HG02973 (cell line): ENCODE measurements around the gene TMPRSS9.

ENCODE experiments used
- ATAC-seq: cut with Tn5 transposase; IDR thresholded peaks from one replicate; pipeline ENCODE4 v1.9.1; 2021; ENCODE audit warnings: moderate library complexity; ENCODE audit not compliant: unreplicated experiment

Gene TMPRSS9

DNA sequence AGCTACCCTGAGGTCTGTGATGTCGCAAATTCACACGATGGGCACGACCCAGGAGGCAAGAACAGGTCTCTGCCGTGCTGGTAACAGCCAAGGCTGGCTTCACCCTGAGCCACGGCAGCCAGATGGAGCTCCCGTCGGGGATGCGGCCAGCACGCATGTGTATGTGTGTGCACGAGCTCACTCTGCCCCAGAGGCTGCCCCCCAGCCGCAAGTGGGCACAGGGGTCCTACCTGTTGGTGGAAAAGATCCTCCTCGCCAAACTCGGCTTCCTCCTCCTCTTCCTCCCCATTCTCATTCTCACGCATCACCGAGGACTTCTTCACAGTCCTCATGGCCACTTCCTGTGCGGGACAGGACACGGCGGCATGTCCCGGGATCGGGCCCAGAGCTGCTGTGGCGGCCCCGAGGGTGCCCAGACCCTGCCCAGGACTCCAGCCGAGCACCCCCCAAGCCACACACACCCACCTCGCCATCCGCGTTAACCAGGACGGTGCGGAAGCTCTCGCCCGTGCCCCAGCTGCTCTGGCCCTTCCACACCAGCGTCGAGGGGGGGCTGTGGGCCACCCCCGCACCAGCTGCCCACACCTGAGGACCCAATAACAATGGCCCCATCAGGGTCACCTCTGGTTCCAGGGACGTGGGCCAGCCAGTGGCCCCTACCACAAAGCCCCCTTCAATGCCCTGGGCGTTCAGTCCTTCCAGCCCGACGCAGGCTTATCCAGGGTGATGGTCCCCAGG, 71.4 kb downstream of the TMPRSS9 start:
- ATAC-seq: no peak

DNA sequence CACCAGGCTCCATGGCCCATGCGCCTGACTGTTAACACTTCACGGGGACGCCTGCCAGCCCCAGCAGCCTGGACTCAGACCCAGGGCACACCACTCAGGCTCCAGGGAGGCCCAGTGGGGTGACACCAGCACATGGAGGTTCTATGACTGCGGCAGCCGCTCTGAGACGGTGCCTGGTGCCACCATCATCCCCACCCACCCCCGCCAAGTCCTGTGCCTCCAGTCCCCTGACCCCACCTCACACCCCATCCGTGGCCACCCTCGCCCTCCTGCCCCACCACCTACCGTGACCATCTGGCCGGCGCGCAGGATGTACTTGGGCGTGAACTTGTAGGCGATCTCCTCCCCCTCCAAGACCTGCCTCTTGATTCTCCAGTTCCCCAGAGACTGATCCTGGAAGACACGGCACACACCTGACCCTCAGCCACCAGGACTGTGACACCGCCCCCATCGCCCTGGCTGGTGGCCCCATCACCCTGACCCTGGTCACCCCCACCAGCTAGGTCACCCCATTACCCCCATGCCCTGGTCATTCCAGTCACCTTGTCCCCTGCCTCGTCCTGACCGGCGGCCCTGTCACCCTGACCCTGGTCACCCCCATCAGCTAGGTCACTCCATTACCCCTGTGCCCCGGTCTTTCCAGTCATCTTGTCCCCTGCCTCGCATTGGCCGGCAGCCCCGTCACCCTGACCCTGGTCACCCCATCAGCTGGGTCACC, 72.2 kb downstream of the TMPRSS9 start:
- no peak for ATAC-seq

DNA sequence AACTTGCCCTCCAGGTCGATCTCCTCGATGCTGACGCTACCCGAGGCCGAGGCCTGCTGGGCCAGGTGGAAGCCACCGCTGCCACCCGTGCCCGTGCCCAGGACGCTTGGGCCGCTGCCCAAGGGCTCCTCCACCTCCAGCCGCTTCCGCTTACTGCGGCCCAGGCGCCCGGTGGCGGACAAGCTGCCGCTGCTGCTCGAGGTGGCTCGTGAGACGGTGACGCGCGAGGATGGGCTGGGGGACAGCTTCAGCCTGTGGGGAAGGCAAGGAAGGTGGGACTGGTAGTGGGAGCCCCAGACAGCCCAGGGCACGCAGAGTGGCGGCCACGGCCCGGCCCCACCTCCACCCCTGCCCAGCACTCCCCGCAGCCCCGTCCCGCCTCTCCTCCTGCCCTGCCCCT, 73.8 kb downstream of the TMPRSS9 start:
- no peak for ATAC-seq

DNA sequence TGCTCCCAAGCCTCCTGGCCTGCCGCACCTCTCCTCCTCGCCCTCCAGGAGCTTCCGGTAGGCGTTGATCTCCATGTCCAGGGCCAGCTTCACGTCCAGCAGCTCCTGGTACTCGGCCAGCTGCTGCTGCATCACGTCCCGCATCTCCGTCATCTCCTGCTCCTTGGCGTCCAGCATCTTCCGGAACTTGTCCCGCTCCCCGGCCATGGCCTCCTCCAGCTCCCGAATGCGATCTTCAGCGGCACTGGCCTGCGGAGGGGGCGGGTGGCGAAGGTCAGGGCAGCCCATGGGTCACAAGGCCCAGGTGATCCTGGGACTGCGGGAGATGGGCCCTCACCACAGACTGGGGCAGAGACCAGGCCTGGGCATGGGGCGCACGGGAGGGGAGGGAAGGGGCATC, 74.2 kb downstream of the TMPRSS9 start:
- no peak for ATAC-seq

DNA sequence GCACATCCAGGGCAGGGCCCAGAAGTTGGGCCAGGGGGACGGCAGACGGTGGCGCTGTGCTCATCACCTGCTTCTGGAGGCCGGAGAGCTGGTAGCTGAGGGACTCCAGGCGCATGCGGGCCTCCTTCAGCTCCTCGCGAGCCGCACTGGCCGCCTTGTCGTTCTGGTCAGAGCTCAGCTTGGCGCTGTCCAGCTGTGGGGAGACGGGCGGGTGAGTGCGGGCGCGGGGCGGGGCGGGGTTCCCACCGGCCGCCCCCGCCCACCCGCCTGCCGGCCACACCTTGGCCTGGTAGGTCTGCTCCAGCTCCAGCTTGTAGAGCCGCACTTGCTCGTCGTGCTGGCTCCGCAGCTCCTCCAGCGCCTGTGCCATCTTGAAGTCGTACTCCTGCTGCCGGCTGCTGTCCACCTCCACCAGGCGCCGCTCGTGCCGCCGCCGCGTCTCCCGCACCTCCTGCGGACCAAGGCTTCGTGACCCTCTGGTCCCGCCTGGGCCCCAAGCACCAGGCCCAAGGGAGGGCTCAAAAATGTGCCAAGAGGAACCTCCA, 74.7 kb downstream of the TMPRSS9 start:
- no peak for ATAC-seq

DNA sequence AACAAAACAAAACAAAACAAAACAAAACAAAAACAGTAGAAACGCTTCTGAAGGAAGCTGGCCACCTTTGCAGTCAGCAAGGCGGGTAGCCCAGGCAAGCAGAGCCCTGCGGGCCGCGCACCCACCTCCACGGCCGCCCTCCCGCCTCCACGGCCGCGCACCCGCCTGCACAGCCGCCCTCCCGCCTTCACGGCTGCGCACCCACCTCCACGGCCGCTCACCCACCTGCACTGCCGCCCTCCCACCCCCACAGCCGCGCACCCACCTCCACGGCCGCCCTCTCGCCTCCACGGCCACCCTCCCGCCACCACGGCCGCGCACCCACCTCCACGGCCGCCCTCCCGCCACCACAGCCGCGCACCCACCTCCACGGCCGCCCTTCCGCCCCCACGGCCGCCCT, 76.3 kb downstream of the TMPRSS9 start:
- ATAC-seq: no peak

DNA sequence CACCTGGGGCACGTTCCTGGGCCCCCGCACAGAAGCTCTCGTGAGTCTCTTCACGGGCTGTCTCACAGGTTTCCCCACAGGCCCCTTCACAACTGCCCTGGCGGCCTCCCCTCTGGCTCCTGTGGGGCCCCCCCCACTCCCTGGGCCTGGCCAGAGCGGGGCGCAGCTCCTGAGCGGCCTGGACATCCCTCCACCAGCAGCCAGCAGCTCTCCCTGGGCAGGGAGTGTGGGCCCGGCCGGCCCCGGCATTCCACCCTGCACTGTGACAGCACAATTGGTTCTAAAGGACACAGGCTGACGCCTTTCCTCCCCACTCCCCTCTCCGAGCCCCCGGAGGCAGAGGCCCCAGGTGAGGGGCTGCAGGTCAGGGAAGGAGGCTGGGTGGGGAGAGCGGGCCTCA, 76.9 kb downstream of the TMPRSS9 start:
- ATAC-seq: no peak

DNA sequence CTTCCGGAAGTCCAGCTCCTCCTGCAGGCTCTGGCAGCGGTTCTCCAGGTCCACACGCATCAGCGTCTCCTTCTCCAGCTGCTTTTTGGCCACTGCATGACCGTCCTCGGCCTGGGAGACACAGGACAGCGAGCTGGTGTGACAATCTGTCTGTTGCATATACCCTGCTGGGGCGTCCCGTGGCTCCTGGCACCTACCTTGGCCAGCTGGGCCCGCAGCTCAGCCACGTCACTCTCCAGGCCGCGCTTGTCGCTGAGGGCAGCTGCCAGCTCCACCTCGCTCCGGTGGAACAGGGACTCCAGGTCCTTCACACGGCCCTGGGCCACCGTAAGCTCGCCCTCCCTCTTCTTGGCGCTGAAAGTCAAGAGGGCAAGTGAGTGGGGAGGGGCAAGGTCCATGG, 78.1 kb downstream of the TMPRSS9 start:
- ATAC-seq: no peak

DNA sequence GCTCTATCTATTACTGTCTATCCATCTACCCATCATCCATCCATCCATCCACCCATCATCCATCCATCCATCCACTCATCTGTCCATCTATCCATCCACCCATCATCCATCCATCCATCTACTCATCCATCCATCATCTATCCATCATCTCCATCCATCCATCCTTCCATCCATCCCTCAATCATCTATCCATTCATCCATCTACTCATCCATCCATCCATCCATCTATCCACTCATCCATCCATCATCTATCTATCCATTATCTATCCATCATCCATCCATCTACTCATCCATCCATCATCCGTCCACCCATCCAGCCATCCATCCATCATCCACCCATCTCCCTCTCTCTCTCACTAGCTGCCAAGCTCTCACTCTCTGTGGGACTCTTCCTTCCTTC, 80.5 kb downstream of the TMPRSS9 start:
- no peak for ATAC-seq

DNA sequence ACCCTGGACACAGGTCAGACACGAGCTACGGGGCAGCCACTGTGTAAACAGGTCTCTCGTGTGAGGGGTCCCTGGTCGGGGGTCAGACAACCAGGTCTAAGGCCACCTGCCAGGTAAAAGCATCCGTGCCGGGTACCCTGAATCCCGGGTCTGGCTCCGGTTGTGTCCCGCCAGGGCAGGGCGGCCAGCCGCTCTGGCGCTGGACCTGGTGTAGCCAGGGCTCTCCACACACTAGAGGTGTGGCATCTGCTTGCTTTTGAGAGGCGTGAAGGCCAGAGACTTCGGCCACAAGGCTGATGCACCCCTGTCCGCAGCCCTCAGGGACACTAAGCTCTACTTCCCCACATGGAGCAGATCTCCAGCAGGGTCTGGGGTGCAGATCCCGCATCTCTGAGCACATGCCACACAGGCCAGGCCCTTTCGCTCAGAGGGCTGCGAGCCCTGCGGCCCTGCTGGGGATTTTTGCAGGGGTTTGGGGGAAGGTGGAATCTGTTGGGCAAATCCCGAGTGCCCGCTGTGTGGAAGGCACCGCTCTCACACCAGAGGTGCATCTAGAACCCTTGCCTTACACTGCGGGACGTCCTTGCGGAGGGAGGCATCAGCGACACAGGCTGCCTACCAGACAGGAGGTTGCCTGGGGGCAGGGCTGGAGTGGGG, 81.2 kb downstream of the TMPRSS9 start:
- ATAC-seq: no peak

DNA sequence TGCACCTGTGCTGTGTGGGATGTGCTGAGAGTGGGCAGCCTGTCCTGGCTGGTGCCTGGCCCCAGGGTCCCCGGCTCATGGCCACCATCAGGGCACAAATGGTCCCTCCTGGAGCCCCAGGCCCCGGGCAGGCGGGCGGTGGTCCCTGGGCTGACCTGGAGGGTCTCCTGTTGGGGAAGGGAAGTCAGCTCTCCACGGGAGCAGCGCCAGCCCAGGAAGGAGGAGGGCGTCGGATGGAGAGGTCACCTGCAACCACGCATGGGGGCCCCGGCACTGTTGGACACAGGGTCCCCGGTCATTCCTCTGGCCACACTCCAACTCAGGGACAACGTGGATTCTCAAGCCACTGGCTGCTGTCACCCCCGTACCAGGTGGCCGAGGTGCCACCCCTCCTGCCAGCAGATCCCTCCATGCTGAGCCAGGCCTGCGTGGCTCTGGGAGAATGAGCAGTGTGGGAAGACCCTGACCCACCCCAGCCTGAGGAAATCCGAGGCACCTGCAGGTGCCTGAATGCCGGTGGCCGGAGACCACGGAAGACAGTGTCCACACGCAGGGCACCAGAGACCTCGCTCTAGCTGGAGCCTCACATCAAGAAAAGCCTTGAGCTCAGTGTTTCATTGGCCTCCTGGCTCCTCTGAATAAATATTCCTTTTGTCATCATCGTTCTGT, 83.2 kb downstream of the TMPRSS9 start:
- no peak for ATAC-seq

DNA sequence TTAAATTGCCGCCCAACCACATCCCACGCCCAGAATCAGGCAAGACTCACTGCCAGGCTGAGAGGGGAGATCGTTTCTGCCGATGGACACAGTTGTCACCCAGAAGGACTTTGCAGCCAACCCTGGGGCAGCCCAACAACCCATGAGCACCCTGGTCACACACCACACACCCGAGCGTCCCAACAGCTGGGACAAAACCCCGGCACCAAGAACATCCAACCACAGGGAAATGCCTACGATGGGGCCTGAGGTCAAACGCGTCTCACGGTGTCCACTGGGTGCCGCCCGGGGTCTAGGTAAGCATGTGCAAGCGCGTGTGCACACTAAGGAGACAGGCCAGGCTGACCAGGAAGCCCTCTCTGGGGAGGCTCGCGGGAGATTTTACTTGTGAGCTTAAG, 83.7 kb downstream of the TMPRSS9 start:
- no peak for ATAC-seq

DNA sequence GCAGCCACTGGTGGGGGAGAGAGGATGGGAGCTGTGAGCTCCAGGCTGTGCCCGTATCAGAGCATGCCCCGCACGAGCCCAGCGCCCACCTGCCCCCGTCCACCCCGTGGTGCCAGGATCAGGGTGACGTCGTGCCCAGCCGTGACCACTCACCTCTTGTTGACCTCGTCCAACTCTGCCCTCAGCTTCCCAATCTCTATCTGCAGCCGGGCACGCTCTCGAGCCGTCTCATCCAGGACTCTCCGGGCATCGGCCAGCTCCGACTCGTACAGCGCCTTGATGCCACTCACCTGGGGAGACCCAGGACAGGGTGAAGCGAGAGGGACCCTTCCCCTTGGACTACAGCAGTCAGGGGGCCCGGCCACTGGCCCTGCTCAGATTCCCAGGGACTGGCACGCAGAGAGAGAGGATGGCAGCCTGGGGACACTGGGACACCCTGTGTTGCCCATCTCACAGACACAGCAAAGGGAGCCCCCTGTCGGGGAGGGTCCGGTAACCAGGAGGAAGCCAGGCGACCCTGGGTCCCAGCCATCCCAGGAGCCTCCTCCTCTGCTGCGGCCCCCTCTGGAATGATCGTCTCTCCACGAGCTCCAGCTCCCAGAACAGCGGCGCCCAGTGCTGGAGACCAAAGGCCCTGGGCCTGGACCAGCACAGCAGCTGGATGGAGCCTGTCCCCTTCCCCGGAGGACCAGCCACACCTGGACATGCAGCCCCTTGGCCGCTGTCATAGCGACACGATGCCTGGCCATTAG, 84.4 kb downstream of the TMPRSS9 start:
- no peak for ATAC-seq

DNA sequence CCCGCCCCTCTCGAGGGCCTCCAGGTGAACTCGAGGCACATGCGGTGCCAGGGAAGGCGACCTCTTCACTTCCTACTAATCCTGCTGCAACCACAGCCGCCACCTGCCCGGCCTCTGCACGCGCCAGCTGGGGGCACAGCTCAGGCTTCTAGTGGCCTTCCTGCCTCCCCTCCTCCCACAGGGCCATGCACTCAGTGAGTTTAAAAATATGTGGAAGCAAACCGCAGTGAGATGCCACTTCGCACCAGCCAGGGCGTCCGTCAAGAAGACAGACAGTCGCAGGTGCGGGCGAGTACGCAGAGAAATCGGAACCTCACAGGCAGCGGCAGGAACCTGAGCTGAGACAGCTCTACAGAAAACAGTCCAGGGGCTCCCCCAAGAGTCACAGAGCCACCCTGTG, 86.3 kb downstream of the TMPRSS9 start:
- no peak for ATAC-seq

DNA sequence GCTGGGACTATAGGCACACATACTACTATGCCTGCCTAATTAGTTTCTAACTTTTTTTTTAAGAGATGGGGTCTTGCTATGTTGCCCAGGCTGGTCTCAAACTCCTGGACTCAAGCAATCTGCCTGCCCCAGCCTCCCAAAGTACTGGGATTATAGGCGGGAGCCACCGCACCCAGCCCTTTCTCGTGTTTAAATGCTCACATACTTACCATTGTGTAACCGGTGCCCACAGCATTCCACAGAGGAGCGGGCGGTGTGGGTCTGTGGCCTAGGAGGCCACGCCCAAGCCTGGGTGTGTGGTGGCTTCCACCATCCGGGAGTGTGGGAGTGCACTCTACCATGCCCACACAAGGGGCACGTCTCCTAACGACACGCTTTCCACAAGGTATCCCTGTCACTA, 89.0 kb downstream of the TMPRSS9 start:
- no peak for ATAC-seq

DNA sequence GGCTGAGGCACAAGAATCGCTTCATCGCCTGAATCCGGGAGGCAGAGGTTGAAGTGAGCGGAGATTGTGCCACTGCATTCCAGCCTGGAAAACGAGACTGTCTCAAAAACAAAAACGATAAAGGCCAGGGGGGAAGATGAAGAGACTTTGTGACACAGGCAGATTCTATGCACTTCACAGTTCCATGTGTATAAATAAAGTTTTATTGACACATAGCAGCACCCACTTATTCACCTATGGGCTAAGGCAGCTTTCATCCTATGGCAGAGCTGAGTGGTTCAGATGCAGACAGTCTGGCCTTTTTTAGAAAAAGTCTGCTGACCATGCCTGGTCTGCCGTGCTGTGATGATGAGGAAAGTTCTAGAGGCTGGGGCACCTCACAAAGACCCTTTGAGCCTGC, 91.1 kb downstream of the TMPRSS9 start:
- ATAC-seq: no peak

DNA sequence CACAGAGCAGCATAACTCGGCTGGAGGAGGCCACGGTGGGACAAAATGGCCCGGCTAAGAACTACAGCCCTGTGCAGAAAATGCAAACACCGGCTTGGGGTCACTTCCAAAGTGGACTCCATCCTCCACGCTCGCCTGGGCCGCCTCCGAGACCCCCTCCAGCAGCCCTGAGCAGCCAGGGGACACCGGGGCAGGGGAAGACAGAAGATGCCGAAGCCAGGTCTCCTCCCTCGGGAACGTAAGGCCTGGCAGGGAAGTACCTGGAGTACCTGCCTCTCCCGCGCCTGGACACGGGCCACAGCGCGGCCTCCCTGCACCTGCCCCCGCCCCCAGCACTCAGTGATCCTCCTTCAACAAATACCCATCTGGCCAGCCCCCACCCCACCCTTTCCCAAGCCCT, 91.7 kb downstream of the TMPRSS9 start:
- ATAC-seq: no peak

DNA sequence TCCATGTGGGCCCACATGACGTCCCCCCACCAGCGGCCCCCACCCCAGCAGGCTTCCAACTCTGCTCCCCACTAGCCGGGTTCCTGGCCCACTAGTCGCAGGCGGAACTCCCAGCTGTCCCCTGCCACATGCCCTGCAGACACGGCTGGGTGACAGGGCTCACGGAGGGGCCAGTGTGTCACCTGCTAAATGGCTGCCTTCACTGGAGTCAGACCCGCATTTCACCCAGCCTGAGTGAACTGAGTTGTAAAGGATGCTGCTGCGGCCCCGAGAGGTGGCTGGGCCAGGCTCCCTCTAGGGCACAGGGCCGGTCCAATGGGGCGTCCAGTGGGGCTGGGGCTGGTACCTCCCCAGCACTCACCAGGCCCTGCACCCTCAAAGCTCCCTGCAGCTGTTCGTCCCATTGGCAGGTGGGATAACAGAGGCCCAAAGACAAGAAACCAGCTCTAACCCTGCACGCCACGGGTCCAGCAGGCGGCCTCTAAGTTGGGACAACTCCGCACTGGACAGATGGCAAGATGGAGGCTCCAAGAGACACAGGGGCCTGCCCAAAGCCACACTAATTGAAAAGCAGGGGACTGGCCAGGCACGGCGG, 93.5 kb downstream of the TMPRSS9 start:
- no peak for ATAC-seq

DNA sequence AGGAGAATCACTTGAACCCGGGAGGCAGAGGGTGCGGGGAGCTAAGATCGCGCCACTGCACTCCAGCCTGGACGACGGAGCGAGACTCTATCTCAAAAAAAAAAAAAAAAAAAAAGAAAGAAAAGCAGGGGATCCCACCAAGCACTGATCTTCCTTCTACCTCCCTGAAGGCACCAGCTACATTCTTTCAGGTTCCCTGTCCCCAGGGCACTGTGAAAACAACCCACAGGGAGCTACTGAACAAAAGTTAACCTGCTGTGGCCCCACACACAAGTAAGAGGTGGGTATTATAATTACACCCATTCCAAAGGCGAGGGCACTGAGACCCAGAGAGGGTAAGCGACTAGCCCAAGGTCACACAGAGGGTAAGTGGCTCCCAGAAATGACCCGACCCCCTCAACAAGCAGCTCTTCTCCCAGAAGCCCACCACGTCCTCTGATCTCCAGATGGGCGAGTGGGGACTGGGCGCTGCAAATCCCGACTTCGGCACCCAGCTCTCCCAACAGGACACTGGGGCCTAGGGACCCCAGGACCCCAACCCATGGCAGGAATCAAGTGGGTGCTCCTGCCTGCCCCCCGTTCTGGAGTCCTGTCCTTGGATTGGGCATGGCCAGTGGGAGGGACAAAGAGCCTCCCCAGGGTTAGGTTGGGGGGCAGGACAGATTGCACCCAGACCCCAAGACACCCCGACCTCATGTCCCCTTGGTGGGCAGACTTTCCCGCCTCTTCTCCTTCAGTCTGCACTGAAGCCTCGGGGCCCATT, 94.3 kb downstream of the TMPRSS9 start:
- no peak for ATAC-seq
